ENCODE measurements around the gene PAFAH1B2. TPM values are rescaled to one million over a fixed set of nuclear protein-coding genes. Genes with fewer than 3 reads are reported as not detected.
"Not testable (repeated sequence)": the region's sequence is repeated elsewhere in the genome, so short reads cannot be mapped to it uniquely, and the experiment has no call there.

PAFAH1B2 gene
- total and polyA plus RNA-seq, 2 donors (not counting 3 experiments of a cell fraction or from before 2014, with no cell fraction given): 34.2 to 128 TPM

- ChIA-PET CTCF (interaction anchor here (1.0 to 5.8 kb wide), 5 partner anchors 10 to 44 kb away, joined by 3 to 90 read pairs (median 5); partner anchors contain the start of gene TAGLN), POLR2A (no interaction called here)
- Histone ChIP-seq H3K27me3 (ENCODE audit: control insufficient read depth in 2 of 2, insufficient read depth in 2 of 2, low read length in 2 of 2) (no peaks in the 10 kb centered on the region), H3K4me2 (ENCODE audit: insufficient read depth, low read length) (no peak overlapping the region), H3K79me2 (ENCODE audit: control insufficient read depth, insufficient read depth, low read length) (no peaks in the 10 kb centered on the region), H3K4me1 (ENCODE audit: control insufficient read depth, extremely low read depth, insufficient read depth, low read length) (peaks cover 18% of the 10 kb centered on the region), H3K36me3 (ENCODE audit: control insufficient read depth in 2 of 2, extremely low read depth in 1 of 2, insufficient read depth in 2 of 2, low read length in 2 of 2) (peaks cover 0 to 7% of the 10 kb centered on the region in 2 experiments), H3K27ac (ENCODE audit: insufficient read depth, low read depth, low read length) (no peak overlapping the region), H2AFZ (ENCODE audit: low read depth, low read length) (no peak overlapping the region), H3K9me1 (replicated peaks; ENCODE audit: control insufficient read depth, extremely low read depth, insufficient read depth, low read length) (no peaks in the 10 kb centered on the region), H4K20me1 (replicated peaks; ENCODE audit: control insufficient read depth, extremely low read depth, insufficient read depth, low read length) (no peaks in the 10 kb centered on the region), H3K9me3 (replicated peaks; ENCODE audit: control insufficient read depth, insufficient read depth, low read length) (no peaks in the 10 kb centered on the region), H3K9ac (replicated peaks; ENCODE audit: extremely low read depth, insufficient read depth, low read length) (no peak overlapping the region), H3K4me3 (replicated peaks in 1 of 3; ENCODE audit: insufficient read depth in 1 of 3, low read depth in 1 of 3, low read length in 3 of 3) (no peak overlapping the region)
- BruUV-seq (replicated peaks): no TSS peak
- TF ChIP-seq FOS (IDR thresholded peaks at IDR 0.05; ENCODE audit: borderline replicate concordance, insufficient read depth, low read length) (no peak), MYC (IDR thresholded peaks at IDR 0.05; ENCODE audit: low read depth, low read length) (no peak), POLR2A (IDR thresholded peaks at IDR 0.05; ENCODE audit: low read depth, low read length) (no peak), JUN (IDR thresholded peaks at IDR 0.05; ENCODE audit: borderline replicate concordance, insufficient read depth, insufficient read length, low read depth) (no peak), EZH2 (IDR thresholded peaks at IDR 0.05; ENCODE audit: borderline replicate concordance, low read depth, low read length, severe bottlenecking) (no peak), POLR2AphosphoS5 (IDR thresholded peaks at IDR 0.05; ENCODE audit: insufficient read depth, low read depth, low read length) (no peak), MAX (IDR thresholded peaks at IDR 0.05; ENCODE audit: insufficient read depth, insufficient read length) (no peak)
- dilution Hi-C loops (cut with MboI; ENCODE audit: extremely low pct_ligation_motif_present, low sequenced_read_pairs): no loop called here
- DNase-seq (ENCODE audit: low read depth, low spot score): no peak
- FAIRE-seq: no peak
- intact Hi-C loops (cut with micrococcal nuclease): no loop called here
Observed at GRCh38 chr11:117182551-117182935, 38.5 kb downstream of the PAFAH1B2 start.

GRCh38 chr11:117183178-117183577 is 39.1 kb downstream of the PAFAH1B2 start:
- Histone ChIP-seq H3K4me1 (ENCODE audit: control insufficient read depth, extremely low read depth, insufficient read depth, low read length) (peaks cover 12% of the 10 kb centered on the region), H3K36me3 (ENCODE audit: control insufficient read depth in 2 of 2, extremely low read depth in 1 of 2, insufficient read depth in 2 of 2, low read length in 2 of 2) (peaks cover 0 to 13% of the 10 kb centered on the region in 2 experiments)
- H3K27ac ChIP-seq (ENCODE audit: insufficient read depth, low read depth, low read length); H3K9me1 ChIP-seq (replicated peaks; ENCODE audit: control insufficient read depth, extremely low read depth, insufficient read depth, low read length); H3K27me3 ChIP-seq (ENCODE audit: control insufficient read depth in 2 of 2, insufficient read depth in 2 of 2, low read length in 2 of 2); H4K20me1 ChIP-seq (replicated peaks; ENCODE audit: control insufficient read depth, extremely low read depth, insufficient read depth, low read length); intact Hi-C loops (cut with micrococcal nuclease); H3K9me3 ChIP-seq (replicated peaks; ENCODE audit: control insufficient read depth, insufficient read depth, low read length); BruUV-seq (replicated peaks); H3K4me3 ChIP-seq (replicated peaks in 1 of 3; ENCODE audit: insufficient read depth in 1 of 3, low read depth in 1 of 3, low read length in 3 of 3); DNase-seq (ENCODE audit: low read depth, low spot score); dilution Hi-C loops (cut with MboI; ENCODE audit: extremely low pct_ligation_motif_present, low sequenced_read_pairs); H3K4me2 ChIP-seq (ENCODE audit: insufficient read depth, low read length); FAIRE-seq; H3K79me2 ChIP-seq (ENCODE audit: control insufficient read depth, insufficient read depth, low read length); POLR2A ChIA-PET; H3K9ac ChIP-seq (replicated peaks; ENCODE audit: extremely low read depth, insufficient read depth, low read length); H2AFZ ChIP-seq (ENCODE audit: low read depth, low read length): not testable (repeated sequence)
- CTCF ChIA-PET: interaction anchor here (1.2 to 5.8 kb wide), 2 partner anchors 16 to 43 kb away, joined by 3 to 90 read pairs; partner anchors contain the start of gene TAGLN

Measured in endothelial cell of umbilical vein (primary cell).